Gastrocnemius medialis (tissue), 4 donors: ENCODE results near the gene GMCL2. TPM values are rescaled to one million over a fixed set of nuclear protein-coding genes. Genes with fewer than 3 reads are reported as not detected.
A peak's percentile ranks its signal among the peaks of the same experiment; 100 is the strongest.

ENCODE experiments used
- ATAC-seq, 2 donors: fragments of 150-250 bp; one replicate each; pipeline ENCODE4 v1.9.1; 2016
- DNase-seq, 2 donors: peaks; one replicate each; pipeline ENCODE4 v3.0.0-alpha.2; 2019
- H3K27ac ChIP-seq, 4 donors: fragments of 200-600 bp; sonication (generic); 1 replicate in 1 of 4; 2 replicates in 3 of 4; pipeline ENCODE4 v1.5.1; 2016 to 2018; ENCODE audit warnings: mild to moderate bottlenecking in 2 of 4, moderate library complexity in 1 of 4
- H3K27me3 ChIP-seq, 3 donors: fragments of 200-600 bp; sonication (generic) in 2 of 3; 1 replicate in 1 of 3; 2 replicates in 2 of 3; pipeline versions ENCODE4 v1.5.1 to v1.6.0; 2016 to 2019; ENCODE audit warnings: mild to moderate bottlenecking in 1 of 3, moderate library complexity in 1 of 3
- H3K36me3 ChIP-seq, 2 donors: fragments of 200-600 bp; sonication (generic) in 1 of 2; one replicate each; pipeline ENCODE4 v1.5.1; 2017 to 2018
- H3K4me1 ChIP-seq, 2 donors: fragments of 200-600 bp; sonication (generic) in 1 of 2; one replicate each; pipeline ENCODE4 v1.5.1; 2016 to 2017; ENCODE audit warnings: mild to moderate bottlenecking in 2 of 2
- H3K4me3 ChIP-seq, 4 donors: fragments of 200-600 bp; sonication (generic) in 3 of 4; 1 replicate in 1 of 4; 2 replicates in 3 of 4; pipeline ENCODE4 v1.5.1; 2016 to 2019; ENCODE audit warnings: mild to moderate bottlenecking in 2 of 4
- H3K9me3 ChIP-seq, 3 donors: fragments of 200-600 bp; sonication (generic) in 2 of 3; 1 replicate in 1 of 3; 2 replicates in 2 of 3; pipeline ENCODE4 v1.5.1; 2016 to 2019
- POLR2A ChIP-seq, 2 donors: fragments of 450-650 bp; IDR thresholded peaks; one replicate each; pipeline ENCODE4 v1.6.1; 2017; ENCODE audit warnings: antibody characterized with exemption in 2 of 2, mild to moderate bottlenecking in 2 of 2, moderate library complexity in 2 of 2
- in situ Hi-C, 4 donors: fragments of 200-750 bp; cut with MboI; loops; one replicate each; pipeline versions ENCODE4 v1.15.0 to v1.8.0; 2017; ENCODE audit warnings: low sequenced_read_pairs in 4 of 4
- intact Hi-C: fragments of 100-400 bp; cut with DNase I; formaldehyde crosslinking; loops from one replicate; pipeline ENCODE4 v1.15.1; 2023; ENCODE audit warnings: low total_unique reads
- total RNA-seq, 4 donors: library from RNA; depleted of rRNA; stranded (reverse); fragments of >200 nt; gene quantifications; one replicate each; pipeline versions ENCODE4 v1.1.0 to v1.2.3, GENCODE V29; 2016
- TF ChIP-seq, protein P1 (sequence below), 5 experiments: fragments of 450-650 bp in 3 of 5; fragments of 200-600 bp in 2 of 5; sonication (generic) in 2 of 5; IDR thresholded peaks in 4 of 5; conservative IDR thresholded peaks in 1 of 5; 1 replicate in 4 of 5; 2 replicates in 1 of 5; pipeline ENCODE4 v1.5.1; 2016 to 2019; ENCODE audit warnings: antibody characterized with exemption in 5 of 5, mild to moderate bottlenecking in 3 of 5, moderate library complexity in 3 of 5

Gene GMCL2
- total RNA-seq, 4 donors from 2014 or later, result not detected

DNA sequence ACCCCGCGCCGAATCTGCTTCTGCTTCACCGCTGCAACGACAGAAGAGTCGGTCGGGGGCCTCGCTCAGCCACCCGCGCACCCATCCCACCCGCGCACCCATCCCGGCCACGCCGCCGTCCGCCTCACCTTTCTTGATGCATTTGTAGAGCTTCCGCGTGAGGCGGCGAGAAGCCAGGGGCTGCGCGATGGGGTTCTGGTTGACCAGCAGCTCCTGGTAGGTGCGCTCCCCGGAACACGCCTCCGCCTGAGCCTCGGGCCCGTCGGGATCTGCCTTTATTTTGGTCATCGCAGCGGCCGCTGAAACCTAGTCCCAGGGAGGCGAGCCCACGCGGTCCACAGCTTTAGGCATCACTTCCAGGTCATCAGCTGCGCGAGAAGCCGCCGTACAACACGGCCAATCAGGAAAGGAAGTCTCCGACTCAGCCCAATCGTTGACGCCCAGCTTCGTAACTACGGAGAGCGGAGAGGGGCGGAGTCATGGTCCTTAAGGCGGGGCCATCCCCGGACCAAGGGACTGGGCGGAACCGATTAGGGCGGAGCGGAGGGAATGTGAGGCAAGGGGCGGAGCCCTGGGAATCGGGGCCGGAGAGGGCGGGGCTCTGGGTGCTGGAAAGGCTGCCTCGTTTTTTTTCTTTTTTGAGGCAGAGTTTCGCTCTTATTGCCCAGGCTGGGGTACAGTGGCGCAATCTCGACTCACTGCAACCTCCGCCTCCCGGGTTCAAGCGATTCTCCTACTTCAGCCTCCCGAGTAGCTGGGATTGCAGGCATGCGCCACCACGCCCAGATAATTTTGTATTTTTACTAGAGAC, 33.4 kb downstream of the GMCL2 start, which contains the start of gene NHP2:
Gene NHP2 (minus strand): TSS at position 356 of the 811 bp plus-strand sequence. CDS start 68 bp downstream, at position 288.
- H3K36me3 ChIP-seq, result peaks cover 0 to 24% of the 10 kb centered on the region in 2 donors
- no peaks in the 10 kb centered on the region for H3K27me3 ChIP-seq
- peak; percentile 99 to 100 for ATAC-seq
- H3K4me1 ChIP-seq, result peaks cover 16 to 17% of the 10 kb centered on the region in 2 donors
- intact Hi-C loops (loop anchor here (1.0 to 10.0 kb wide), 3 partner anchors 32 to 559 kb away; partner anchors contain the start of genes HNRNPAB and TMED9), in situ Hi-C loops (no loop called here)
- TF ChIP-seq, protein P1, sequence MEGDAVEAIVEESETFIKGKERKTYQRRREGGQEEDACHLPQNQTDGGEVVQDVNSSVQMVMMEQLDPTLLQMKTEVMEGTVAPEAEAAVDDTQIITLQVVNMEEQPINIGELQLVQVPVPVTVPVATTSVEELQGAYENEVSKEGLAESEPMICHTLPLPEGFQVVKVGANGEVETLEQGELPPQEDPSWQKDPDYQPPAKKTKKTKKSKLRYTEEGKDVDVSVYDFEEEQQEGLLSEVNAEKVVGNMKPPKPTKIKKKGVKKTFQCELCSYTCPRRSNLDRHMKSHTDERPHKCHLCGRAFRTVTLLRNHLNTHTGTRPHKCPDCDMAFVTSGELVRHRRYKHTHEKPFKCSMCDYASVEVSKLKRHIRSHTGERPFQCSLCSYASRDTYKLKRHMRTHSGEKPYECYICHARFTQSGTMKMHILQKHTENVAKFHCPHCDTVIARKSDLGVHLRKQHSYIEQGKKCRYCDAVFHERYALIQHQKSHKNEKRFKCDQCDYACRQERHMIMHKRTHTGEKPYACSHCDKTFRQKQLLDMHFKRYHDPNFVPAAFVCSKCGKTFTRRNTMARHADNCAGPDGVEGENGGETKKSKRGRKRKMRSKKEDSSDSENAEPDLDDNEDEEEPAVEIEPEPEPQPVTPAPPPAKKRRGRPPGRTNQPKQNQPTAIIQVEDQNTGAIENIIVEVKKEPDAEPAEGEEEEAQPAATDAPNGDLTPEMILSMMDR (IDR thresholded peaks at IDR 0.05 in 4 of 5, conservative IDR thresholded peaks at IDR 0.05 in 1 of 5), result no peak
- peak; percentile 51 to 65 for TF ChIP-seq POLR2A (IDR thresholded peaks at IDR 0.05)
- peak within 1 kb of the TSS; percentile 69 to 93 (median 77) for H3K4me3 ChIP-seq
- peak; percentile 97 to 98 for DNase-seq
- no peaks in the 10 kb centered on the region for H3K9me3 ChIP-seq
- H3K27ac ChIP-seq, result peak within 1 kb of the TSS; percentile 82 to 88 (median 86)

GRCh38 chr5:178152491-178153444, 34.4 kb downstream of the GMCL2 start:
- H3K4me1 ChIP-seq, result peaks cover 16 to 17% of the 10 kb centered on the region in 2 donors
- in situ Hi-C loops, result no loop called here
- peaks cover 0 to 34% of the 10 kb centered on the region in 2 donors for H3K36me3 ChIP-seq
- intact Hi-C loops, result loop anchor here (1.0 to 10.0 kb wide), 3 partner anchors 21 to 558 kb away; partner anchors contain the start of genes RMND5B and TMED9
- H3K4me3 ChIP-seq, result peak overlapping the region; percentile 69 to 93 (median 77)
- DNase-seq (peak in 1 of 2 donors; percentile 11), ATAC-seq (no peak)
- no peaks in the 10 kb centered on the region for H3K9me3 ChIP-seq
- TF ChIP-seq, protein P1 (IDR thresholded peaks at IDR 0.05 in 4 of 5, conservative IDR thresholded peaks at IDR 0.05 in 1 of 5), result no peak
- TF ChIP-seq POLR2A (IDR thresholded peaks at IDR 0.05), result no peak
- no peaks in the 10 kb centered on the region for H3K27me3 ChIP-seq
- H3K27ac ChIP-seq, result peak overlapping the region; percentile 82 to 88 (median 86)

DNA sequence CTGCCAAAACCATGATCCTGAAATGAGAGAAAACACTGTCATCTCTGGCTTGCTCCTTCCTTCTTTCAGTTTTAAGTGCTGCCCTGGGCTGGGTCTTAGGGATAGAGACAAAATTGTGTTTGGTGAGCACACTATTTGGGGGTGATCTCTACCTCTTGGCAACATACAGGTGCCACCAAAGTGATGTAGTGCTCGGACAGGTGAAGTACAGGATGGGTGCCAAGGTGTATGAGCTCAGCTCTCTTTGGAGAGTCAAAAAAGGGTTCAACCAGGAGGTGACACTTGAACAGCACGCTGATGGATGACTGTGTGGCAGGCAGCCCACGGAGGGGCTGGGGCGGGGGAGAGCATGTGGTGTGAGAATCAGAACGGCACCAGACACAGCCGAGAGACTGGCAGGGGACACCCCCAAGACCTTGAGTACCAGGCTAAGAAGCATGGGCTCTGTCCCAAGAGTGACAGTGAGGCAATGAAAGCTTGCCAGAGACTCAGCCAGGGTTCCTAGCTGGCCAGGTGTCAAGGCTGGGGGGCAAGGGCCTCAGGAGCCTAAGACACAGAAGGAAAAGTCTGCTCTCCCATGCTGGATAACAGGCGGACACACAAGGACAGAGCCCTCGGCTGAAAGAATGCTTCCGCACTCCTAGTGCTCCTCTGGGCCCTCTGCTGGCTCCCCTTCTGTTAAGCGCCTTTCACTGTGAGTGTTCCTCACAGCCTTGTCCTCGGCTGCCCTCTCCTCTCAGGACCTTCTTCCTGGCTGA, 36.0 kb downstream of the GMCL2 start:
- in situ Hi-C loops, result no loop called here
- ATAC-seq, result no peak

More for the DNA sequence above, 36.0 kb downstream of the GMCL2 start:
- intact Hi-C loops, result loop anchor here (10.0 kb wide), 1 partner anchor 556 kb away; the partner anchor contains the start of gene TMED9
- Histone ChIP-seq H3K27ac (peak overlapping the region in 2 of 4 donors; percentile 1 to 30), H3K27me3 (no peaks in the 10 kb centered on the region), H3K4me1 (peaks cover 16 to 17% of the 10 kb centered on the region in 2 donors), H3K36me3 (peaks cover 0 to 50% of the 10 kb centered on the region in 2 donors), H3K9me3 (no peaks in the 10 kb centered on the region), H3K4me3 (no peak overlapping the region)
- DNase-seq, result peak in 1 of 2 donors; percentile 29
- TF ChIP-seq, protein P1 (IDR thresholded peaks at IDR 0.05 in 4 of 5, conservative IDR thresholded peaks at IDR 0.05 in 1 of 5), result no peak
- no peak for TF ChIP-seq POLR2A (IDR thresholded peaks at IDR 0.05)
